Measurements from ENCODE around the gene SRGAP1. TPM values are rescaled to one million over a fixed set of nuclear protein-coding genes. Genes with fewer than 3 reads are reported as not detected.

SRGAP1 gene
- total RNA-seq, 1 experiment from 2014 or later: 65.0 TPM

GRCh38 chr12:63889721-63890509, 45.4 kb downstream of the SRGAP1 start:
- no TSS peak for BruUV-seq (replicated peaks)
- H3K36me3 Mint-ChIP-seq (ENCODE audit: insufficient read depth, unreplicated experiment): peaks cover 16% of the 10 kb centered on the region
- no peak for TF ChIP-seq CTCF (IDR thresholded peaks at IDR 0.05; ENCODE audit: unreplicated experiment)
- CTCF ChIA-PET: interaction anchor here (0.6 to 1.2 kb wide), 4 partner anchors 39 to 282 kb away, joined by 3 to 5 read pairs (median 4); partner anchors contain the start of gene SRGAP1
- H3K4me1 Mint-ChIP-seq (ENCODE audit: insufficient read depth, unreplicated experiment): peaks cover 33% of the 10 kb centered on the region
- intact Hi-C loops (cut with micrococcal nuclease): no loop called here
- no peaks in the 10 kb centered on the region for H3K9me3 Mint-ChIP-seq (ENCODE audit: unreplicated experiment)
- H3K27ac Mint-ChIP-seq (ENCODE audit: low read depth, unreplicated experiment): no peak overlapping the region
- DNase-seq (ENCODE audit: unreplicated experiment): no peak
- H3K4me3 Mint-ChIP-seq (ENCODE audit: unreplicated experiment): no peak overlapping the region
- H3K27me3 Mint-ChIP-seq (ENCODE audit: insufficient read depth, unreplicated experiment): no peaks in the 10 kb centered on the region
- POLR2A ChIA-PET: interaction anchor here (0.5 to 3.1 kb wide), 3 partner anchors 20 to 186 kb away, joined by 3 to 10 read pairs (median 4); no protein-coding TSS in a partner anchor

DNA sequence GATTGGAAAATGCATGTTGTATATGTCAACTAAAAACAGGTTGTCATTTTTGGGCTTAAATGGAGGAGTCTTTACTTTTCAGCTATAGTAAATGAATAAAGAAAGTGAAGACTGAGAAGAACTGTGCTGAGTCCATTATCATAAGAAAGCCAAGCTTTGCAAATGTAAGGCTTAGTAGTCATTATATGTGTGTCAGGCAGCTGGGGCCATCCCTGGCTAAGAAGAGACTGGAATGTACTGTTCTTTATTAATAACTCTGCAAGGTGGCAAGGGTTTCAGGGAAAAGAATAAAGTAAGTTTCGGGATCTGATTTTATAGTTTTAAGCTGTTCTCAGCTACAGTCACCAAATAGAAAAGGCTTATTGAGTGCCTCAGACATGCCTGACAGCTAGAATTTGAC, 48.7 kb downstream of the SRGAP1 start:
- intact Hi-C loops (cut with micrococcal nuclease): no loop called here
- H3K4me1 Mint-ChIP-seq (ENCODE audit: insufficient read depth, unreplicated experiment): peaks cover 33% of the 10 kb centered on the region
- no peak for DNase-seq (ENCODE audit: unreplicated experiment)
- CTCF ChIA-PET: interaction anchor here (1.2 to 1.5 kb wide), 2 partner anchors 11 to 23 kb away, joined by 4 read pairs; no protein-coding TSS in a partner anchor
- no peak overlapping the region for H3K27ac Mint-ChIP-seq (ENCODE audit: low read depth, unreplicated experiment)
- H3K9me3 Mint-ChIP-seq (ENCODE audit: unreplicated experiment): no peaks in the 10 kb centered on the region
- peaks cover 7% of the 10 kb centered on the region for H3K36me3 Mint-ChIP-seq (ENCODE audit: insufficient read depth, unreplicated experiment)
- no TSS peak for BruUV-seq (replicated peaks)
- TF ChIP-seq CTCF (IDR thresholded peaks at IDR 0.05; ENCODE audit: unreplicated experiment): no peak
- H3K27me3 Mint-ChIP-seq (ENCODE audit: insufficient read depth, unreplicated experiment): no peaks in the 10 kb centered on the region
- no peak overlapping the region for H3K4me3 Mint-ChIP-seq (ENCODE audit: unreplicated experiment)
- POLR2A ChIA-PET: interaction anchor here (1.0 to 1.8 kb wide), 5 partner anchors 10 to 30 kb away, joined by 3 to 5 read pairs (median 4); no protein-coding TSS in a partner anchor

DNA sequence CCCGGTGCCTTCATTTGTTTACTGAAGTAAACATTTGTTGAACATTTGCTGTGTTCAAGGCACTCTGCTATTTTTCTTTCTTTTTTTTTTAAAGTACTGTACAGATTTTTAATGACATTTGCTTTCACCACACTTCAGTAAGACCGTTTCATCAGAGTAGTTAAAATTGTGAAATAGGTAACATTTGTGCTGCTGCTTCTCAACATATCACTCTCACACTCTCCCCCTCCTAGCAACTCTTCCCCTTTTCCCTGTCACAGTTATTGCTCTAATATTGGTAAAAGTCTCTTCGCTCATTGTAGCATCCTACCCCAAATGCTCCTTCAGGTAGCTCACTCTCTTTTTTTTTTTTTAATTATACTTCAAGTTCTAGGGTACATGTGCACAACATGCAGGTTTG, 49.6 kb downstream of the SRGAP1 start:
- no peak for TF ChIP-seq CTCF (IDR thresholded peaks at IDR 0.05; ENCODE audit: unreplicated experiment)
- ChIA-PET CTCF (interaction anchor here (1.5 kb wide), 1 partner anchor 12 kb away, joined by 4 read pairs; no protein-coding TSS in a partner anchor), POLR2A (interaction anchor here (0.7 to 1.6 kb wide), 3 partner anchors 9 to 1122 kb away, joined by 3 to 4 read pairs (median 4); no protein-coding TSS in a partner anchor)
- intact Hi-C loops (cut with micrococcal nuclease): no loop called here
- H3K4me3 Mint-ChIP-seq (ENCODE audit: unreplicated experiment): no peak overlapping the region
- no peaks in the 10 kb centered on the region for H3K27me3 Mint-ChIP-seq (ENCODE audit: insufficient read depth, unreplicated experiment)
- H3K9me3 Mint-ChIP-seq (ENCODE audit: unreplicated experiment): no peaks in the 10 kb centered on the region
- peaks cover 6% of the 10 kb centered on the region for H3K36me3 Mint-ChIP-seq (ENCODE audit: insufficient read depth, unreplicated experiment)
- peaks cover 24% of the 10 kb centered on the region for H3K4me1 Mint-ChIP-seq (ENCODE audit: insufficient read depth, unreplicated experiment)
- H3K27ac Mint-ChIP-seq (ENCODE audit: low read depth, unreplicated experiment): peak overlapping the region; percentile 13
- no peak for DNase-seq (ENCODE audit: unreplicated experiment)
- BruUV-seq (replicated peaks): no TSS peak

GRCh38 chr12:63895841-63896240, 51.3 kb downstream of the SRGAP1 start:
- no peaks in the 10 kb centered on the region for H3K36me3 Mint-ChIP-seq (ENCODE audit: insufficient read depth, unreplicated experiment)
- no peak for DNase-seq (ENCODE audit: unreplicated experiment)
- no peak for TF ChIP-seq CTCF (IDR thresholded peaks at IDR 0.05; ENCODE audit: unreplicated experiment)
- no TSS peak for BruUV-seq (replicated peaks)
- CTCF ChIA-PET: interaction anchor here (0.6 kb wide), 1 partner anchor 49 kb away, joined by 3 read pairs; no protein-coding TSS in a partner anchor
- H3K9me3 Mint-ChIP-seq (ENCODE audit: unreplicated experiment): no peaks in the 10 kb centered on the region
- peak overlapping the region; percentile 61 for H3K27ac Mint-ChIP-seq (ENCODE audit: low read depth, unreplicated experiment)
- intact Hi-C loops (cut with micrococcal nuclease): no loop called here
- no peaks in the 10 kb centered on the region for H3K27me3 Mint-ChIP-seq (ENCODE audit: insufficient read depth, unreplicated experiment)
- no peak overlapping the region for H3K4me3 Mint-ChIP-seq (ENCODE audit: unreplicated experiment)
- POLR2A ChIA-PET: no interaction called here
- H3K4me1 Mint-ChIP-seq (ENCODE audit: insufficient read depth, unreplicated experiment): peaks cover 15% of the 10 kb centered on the region
